GM12874 (cell line): Measurements from ENCODE around the gene KCNJ14.

Source experiments
- TF ChIP-seq, protein P1 (sequence below): IDR thresholded peaks from 2 replicates; pipeline ENCODE4 v1.5.1; 2011; ENCODE audit warnings: low read depth, mild to moderate bottlenecking, control low read depth, low read length, moderate library complexity; ENCODE audit not compliant: insufficient read depth

KCNJ14 gene

GRCh38 chr19:48419158-48419920 is 36.0 kb upstream of the KCNJ14 start:
- TF ChIP-seq, protein P1, sequence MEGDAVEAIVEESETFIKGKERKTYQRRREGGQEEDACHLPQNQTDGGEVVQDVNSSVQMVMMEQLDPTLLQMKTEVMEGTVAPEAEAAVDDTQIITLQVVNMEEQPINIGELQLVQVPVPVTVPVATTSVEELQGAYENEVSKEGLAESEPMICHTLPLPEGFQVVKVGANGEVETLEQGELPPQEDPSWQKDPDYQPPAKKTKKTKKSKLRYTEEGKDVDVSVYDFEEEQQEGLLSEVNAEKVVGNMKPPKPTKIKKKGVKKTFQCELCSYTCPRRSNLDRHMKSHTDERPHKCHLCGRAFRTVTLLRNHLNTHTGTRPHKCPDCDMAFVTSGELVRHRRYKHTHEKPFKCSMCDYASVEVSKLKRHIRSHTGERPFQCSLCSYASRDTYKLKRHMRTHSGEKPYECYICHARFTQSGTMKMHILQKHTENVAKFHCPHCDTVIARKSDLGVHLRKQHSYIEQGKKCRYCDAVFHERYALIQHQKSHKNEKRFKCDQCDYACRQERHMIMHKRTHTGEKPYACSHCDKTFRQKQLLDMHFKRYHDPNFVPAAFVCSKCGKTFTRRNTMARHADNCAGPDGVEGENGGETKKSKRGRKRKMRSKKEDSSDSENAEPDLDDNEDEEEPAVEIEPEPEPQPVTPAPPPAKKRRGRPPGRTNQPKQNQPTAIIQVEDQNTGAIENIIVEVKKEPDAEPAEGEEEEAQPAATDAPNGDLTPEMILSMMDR, result no peak

DNA sequence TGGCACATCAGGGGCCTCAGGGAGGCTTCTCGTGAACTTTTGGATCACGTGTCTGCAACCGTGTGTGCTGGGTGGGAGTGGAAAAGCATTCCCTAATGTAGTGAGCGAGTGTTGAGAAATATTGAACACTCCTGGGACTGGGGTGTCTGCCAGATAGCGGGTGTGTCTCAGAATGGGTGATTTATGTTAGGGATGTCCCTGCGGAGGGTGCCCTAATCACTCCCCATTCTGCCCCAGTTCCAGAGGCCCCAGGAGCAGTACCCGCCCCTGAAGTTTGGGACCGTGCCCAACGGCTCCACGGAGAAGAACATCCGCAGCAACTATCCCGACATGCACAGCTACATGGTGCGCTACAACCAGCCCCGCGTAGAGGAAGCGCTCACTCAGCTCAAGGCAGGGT is 33.8 kb upstream of the KCNJ14 start:
- TF ChIP-seq, protein P1, result no peak

- TF ChIP-seq, protein P1, result no peak
These were observed 30.6 kb upstream of the KCNJ14 start for GRCh38 chr19:48424694-48425219.

- TF ChIP-seq, protein P1, result no peak
These were observed 26.7 kb upstream of the KCNJ14 start for GRCh38 chr19:48428670-48429069.

- TF ChIP-seq, protein P1, result no peak
These were observed 22.0 kb upstream of the KCNJ14 start for GRCh38 chr19:48433337-48433736.

DNA sequence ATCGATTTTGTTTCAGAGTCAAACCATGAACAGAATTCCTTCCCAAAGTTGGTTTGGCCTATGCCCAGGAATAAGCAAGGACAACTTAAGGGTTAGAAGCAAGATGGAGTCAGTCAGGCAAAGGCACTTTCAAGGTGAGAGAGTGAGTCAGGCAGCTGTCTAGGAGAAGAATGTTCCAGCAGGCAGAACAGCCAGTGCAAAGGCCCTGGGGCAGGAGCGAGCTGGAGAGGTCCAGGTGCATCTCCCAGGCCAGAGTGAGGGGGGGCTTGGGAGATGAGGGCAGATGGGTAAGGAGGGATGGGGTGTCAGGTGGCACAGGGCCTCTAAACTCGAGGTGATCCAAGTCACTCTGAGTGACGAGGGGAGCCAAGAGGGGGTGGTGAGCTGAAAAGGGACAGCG is 18.8 kb upstream of the KCNJ14 start:
- TF ChIP-seq, protein P1, result no peak

- TF ChIP-seq, protein P1, result no peak
These were observed 13.9 kb upstream of the KCNJ14 start for GRCh38 chr19:48441360-48442050.
